HEK293 (cell line): ENCODE results near the gene LTK.

Source experiments
- CTCF ChIA-PET: fragments of 350-600 bp; formaldehyde crosslinking; extraction: SDS; loops from one replicate; lab custom pipeline; 2021; ENCODE audit warnings: antibody characterized with exemption; lab: Yijun Ruan, JAX
- POLR2A ChIA-PET: fragments of 300-600 bp; formaldehyde crosslinking; extraction: SDS; loops from one replicate; lab custom pipeline; 2020; ENCODE audit warnings: antibody characterized with exemption, inconsistent platforms; lab: Yijun Ruan, JAX
- H3K27ac ChIP-seq: fragments of 200-500 bp; sonication (Bioruptor generic); 2 replicates; pipeline ENCODE4 v1.5.1; 2014; ENCODE audit warnings: low read depth, low read length, control low read depth, inconsistent platforms; ENCODE audit errors: extremely low read depth
- H3K36me3 ChIP-seq, 2 experiments: fragments of 200-500 bp in 1 of 2; sonication (Bioruptor generic) in 1 of 2; 1 replicate in 1 of 2; 2 replicates in 1 of 2; pipeline ENCODE4 v1.5.1; 2014 to 2017; ENCODE audit warnings: inconsistent platforms in 2 of 2, low read length in 2 of 2; ENCODE audit not compliant: control insufficient read depth in 2 of 2, insufficient read depth in 1 of 2
- H3K4me1 ChIP-seq: fragments of 200-500 bp; sonication (Bioruptor generic); 2 replicates; pipeline ENCODE4 v1.5.1; 2014; ENCODE audit warnings: mild to moderate bottlenecking, low read length, inconsistent platforms; ENCODE audit not compliant: control insufficient read depth, insufficient read depth
- H3K4me3 ChIP-seq: 2 replicates; pipeline ENCODE4 v1.5.1; 2011; ENCODE audit warnings: low read depth, mild to moderate bottlenecking, control low read depth, low read length, moderate library complexity
- H3K9me3 ChIP-seq: fragments of 200-500 bp; sonication (Bioruptor generic); 2 replicates; pipeline ENCODE4 v1.5.1; 2014; ENCODE audit warnings: low read depth, low read length, inconsistent platforms; ENCODE audit not compliant: control insufficient read depth, insufficient read depth
- BCL6B ChIP-seq: fragments of 450-650 bp; formaldehyde crosslinking; IDR thresholded peaks from 2 replicates; pipeline ENCODE4 v1.5.1; 2017; ENCODE audit warnings: missing biosample characterization, missing genetic modification characterization
- HOXD13 ChIP-seq: sonication (generic); formaldehyde crosslinking; IDR thresholded peaks from 2 replicates; pipeline ENCODE4 v1.8.0; 2022; ENCODE audit warnings: missing genetic modification reagents, borderline replicate concordance
- KLF1 ChIP-seq: fragments of 450-650 bp; formaldehyde crosslinking; IDR thresholded peaks from 2 replicates; pipeline ENCODE4 v1.5.1; 2016; ENCODE audit warnings: missing biosample characterization, missing genetic modification characterization
- RBAK ChIP-seq: fragments of 450-650 bp; formaldehyde crosslinking; IDR thresholded peaks from 2 replicates; pipeline ENCODE4 v1.5.1; 2016; ENCODE audit warnings: missing biosample characterization, missing genetic modification characterization
- SP7 ChIP-seq: fragments of 450-650 bp; formaldehyde crosslinking; IDR thresholded peaks from 2 replicates; pipeline ENCODE4 v1.5.1; 2016; ENCODE audit warnings: missing biosample characterization, missing genetic modification characterization
- ZBTB10 ChIP-seq: fragments of 450-650 bp; formaldehyde crosslinking; IDR thresholded peaks from 2 replicates; pipeline ENCODE4 v1.5.1; 2016; ENCODE audit warnings: missing biosample characterization, missing genetic modification characterization
- ZBTB21 ChIP-seq: fragments of 450-650 bp; formaldehyde crosslinking; IDR thresholded peaks from 2 replicates; pipeline ENCODE4 v1.5.1; 2017; ENCODE audit warnings: missing biosample characterization, missing genetic modification characterization
- ZNF121 ChIP-seq: fragments of 450-650 bp; formaldehyde crosslinking; IDR thresholded peaks from 2 replicates; pipeline ENCODE4 v1.5.1; 2016; ENCODE audit warnings: missing biosample characterization, missing genetic modification characterization
- ZNF16 ChIP-seq: fragments of 450-650 bp; formaldehyde crosslinking; IDR thresholded peaks from 2 replicates; pipeline ENCODE4 v1.5.1; 2016; ENCODE audit warnings: low read depth, missing biosample characterization, missing genetic modification characterization
- ZNF2 ChIP-seq: fragments of 450-650 bp; formaldehyde crosslinking; IDR thresholded peaks from 2 replicates; pipeline ENCODE4 v1.5.1; 2016; ENCODE audit warnings: missing biosample characterization, missing genetic modification characterization
- ZNF211 ChIP-seq: fragments of 450-650 bp; formaldehyde crosslinking; IDR thresholded peaks from 2 replicates; pipeline ENCODE4 v1.5.1; 2016; ENCODE audit warnings: low read depth, missing biosample characterization, missing genetic modification characterization
- ZNF248 ChIP-seq: fragments of 450-650 bp; formaldehyde crosslinking; IDR thresholded peaks from 2 replicates; pipeline ENCODE4 v1.5.1; 2017; ENCODE audit warnings: missing biosample characterization, missing genetic modification characterization
- ZNF26 ChIP-seq: fragments of 450-650 bp; formaldehyde crosslinking; IDR thresholded peaks from 2 replicates; pipeline ENCODE4 v1.5.1; 2016; ENCODE audit warnings: missing biosample characterization, missing genetic modification characterization
- ZNF324 ChIP-seq: fragments of 450-650 bp; formaldehyde crosslinking; IDR thresholded peaks from 2 replicates; pipeline ENCODE4 v1.5.1; 2016; ENCODE audit warnings: missing biosample characterization, missing genetic modification characterization
- ZNF335 ChIP-seq: fragments of 450-650 bp; formaldehyde crosslinking; conservative IDR thresholded peaks from 2 replicates; pipeline ENCODE4 v1.5.1; 2016; ENCODE audit warnings: missing biosample characterization, missing genetic modification characterization
- ZNF341 ChIP-seq: fragments of 450-650 bp; formaldehyde crosslinking; IDR thresholded peaks from 2 replicates; pipeline ENCODE4; 2016; ENCODE audit warnings: low read depth, missing biosample characterization, missing genetic modification characterization
- ZNF394 ChIP-seq: fragments of 450-650 bp; formaldehyde crosslinking; IDR thresholded peaks from 2 replicates; pipeline ENCODE4 v1.5.1; 2016; ENCODE audit warnings: missing biosample characterization, missing genetic modification characterization, mild to moderate bottlenecking, moderate library complexity, borderline replicate concordance
- ZNF529 ChIP-seq: fragments of 450-650 bp; formaldehyde crosslinking; IDR thresholded peaks from 2 replicates; pipeline ENCODE4 v1.5.1; 2017; ENCODE audit warnings: missing genetic modification characterization, missing biosample characterization; ENCODE audit not compliant: insufficient replicate concordance
- ZNF548 ChIP-seq: fragments of 450-650 bp; formaldehyde crosslinking; IDR thresholded peaks from 2 replicates; pipeline ENCODE4 v1.5.1; 2016; ENCODE audit warnings: missing biosample characterization, missing genetic modification characterization
- ZNF558 ChIP-seq: fragments of 450-650 bp; formaldehyde crosslinking; IDR thresholded peaks from 2 replicates; pipeline ENCODE4 v1.5.1; 2016; ENCODE audit warnings: missing biosample characterization, missing genetic modification characterization
- ZNF571 ChIP-seq: fragments of 450-650 bp; formaldehyde crosslinking; IDR thresholded peaks from 2 replicates; pipeline ENCODE4 v1.5.0; 2017; ENCODE audit warnings: missing biosample characterization, missing genetic modification characterization
- ZNF639 ChIP-seq: fragments of 450-650 bp; formaldehyde crosslinking; IDR thresholded peaks from 2 replicates; pipeline ENCODE4 v1.5.1; 2016; ENCODE audit warnings: missing biosample characterization, missing genetic modification characterization
- ZNF707 ChIP-seq: fragments of 450-650 bp; formaldehyde crosslinking; IDR thresholded peaks from 2 replicates; pipeline ENCODE4 v1.5.1; 2016; ENCODE audit warnings: missing biosample characterization, missing genetic modification characterization
- ZNF76 ChIP-seq: fragments of 450-650 bp; formaldehyde crosslinking; IDR thresholded peaks from 2 replicates; pipeline ENCODE4; 2016; ENCODE audit warnings: low read depth, missing biosample characterization, missing genetic modification characterization, borderline replicate concordance
- ZXDB ChIP-seq: fragments of 450-650 bp; formaldehyde crosslinking; IDR thresholded peaks from 2 replicates; pipeline ENCODE4 v1.5.1; 2016; ENCODE audit warnings: missing biosample characterization, missing genetic modification characterization

LTK gene

GRCh38 chr15:41492597-41493204 is 20.9 kb downstream of the LTK start (continued):
- TF ChIP-seq ZNF324: no peak

GRCh38 chr15:41491889-41492288 is 21.7 kb downstream of the LTK start:
- no peaks in the 10 kb centered on the region for H3K4me1 ChIP-seq
- no peak overlapping the region for H3K27ac ChIP-seq
- POLR2A ChIA-PET: no interaction called here
- CTCF ChIA-PET: interaction anchor here (0.6 kb wide), 1 partner anchor 11 kb away, joined by 3 read pairs; no protein-coding TSS in a partner anchor
- peak; percentile 59 for TF ChIP-seq ZNF2 (tag by site-specific recombination)
- no peak for TF ChIP-seq ZNF639 (tag by site-specific recombination)
- H3K4me3 ChIP-seq: no peak overlapping the region
- H3K36me3 ChIP-seq: peaks cover 0 to 3% of the 10 kb centered on the region in 2 experiments; a peak in 1 of 3 replicates
- H3K9me3 ChIP-seq: no peaks in the 10 kb centered on the region

GRCh38 chr15:41490355-41490754 is 23.3 kb downstream of the LTK start:
- ChIA-PET POLR2A (interaction anchor here (0.7 kb wide), 2 partner anchors 17 to 23 kb away, joined by 3 to 4 read pairs; no protein-coding TSS in a partner anchor), CTCF (interaction anchor here (0.7 to 0.9 kb wide), 2 partner anchors 24 to 458 kb away, joined by 4 to 5 read pairs; no protein-coding TSS in a partner anchor)
- Histone ChIP-seq H3K4me3 (no peak overlapping the region), H3K36me3 (peaks cover 0 to 3% of the 10 kb centered on the region in 2 experiments; a peak in 1 of 3 replicates), H3K9me3 (no peaks in the 10 kb centered on the region), H3K4me1 (no peaks in the 10 kb centered on the region), H3K27ac (no peak overlapping the region)
- TF ChIP-seq HOXD13: no peak
- peak; percentile 47 for TF ChIP-seq ZNF335 (tag by site-specific recombination)
- peak; percentile 74 for TF ChIP-seq SP7 (tag by site-specific recombination)
- TF ChIP-seq ZXDB (tag by site-specific recombination): peak; percentile 95
- no peak for TF ChIP-seq ZNF26 (tag by site-specific recombination)
- TF ChIP-seq ZNF639 (tag by site-specific recombination): peak; percentile 72
- no peak for TF ChIP-seq ZNF529
- TF ChIP-seq ZBTB10: no peak
- TF ChIP-seq ZNF121 (tag by site-specific recombination): no peak
- peak; percentile 60; the same call in 1 of the 2 replicates for TF ChIP-seq ZNF558
- no peak for TF ChIP-seq ZNF76 (tag by site-specific recombination)
- no peak for TF ChIP-seq ZNF548 (tag by site-specific recombination)
- no peak for TF ChIP-seq ZNF707
- no peak for TF ChIP-seq RBAK
- TF ChIP-seq ZNF571 (tag by site-specific recombination): no peak
- no peak for TF ChIP-seq ZNF16 (tag by site-specific recombination)
- TF ChIP-seq ZNF394 (tag by site-specific recombination): peak; percentile 46; the same call in 1 of the 2 replicates
- TF ChIP-seq ZBTB21 (tag by site-specific recombination): peak; percentile 57
- TF ChIP-seq BCL6B: no peak
- no peak for TF ChIP-seq ZNF211 (tag by site-specific recombination)
- TF ChIP-seq ZNF248 (tag by site-specific recombination): no peak
- TF ChIP-seq KLF1: no peak
- TF ChIP-seq ZNF341 (tag by site-specific recombination): peak; percentile 68
